Fibroblast of lung (primary cell): Measurements from ENCODE around the gene DMRTC1B. TPM values are rescaled to one million over a fixed set of nuclear protein-coding genes. Genes with fewer than 3 reads are reported as not detected.
"Not testable (repeated sequence)": the region's sequence is repeated elsewhere in the genome, so short reads cannot be mapped to it uniquely, and the experiment has no call there.

Experiments used
- DNase-seq, 2 donors: peaks; one replicate each; pipeline versions ENCODE4 v3.0.0 to v3.0.0-alpha.2; 2010; ENCODE audit warnings: low read depth in 2 of 2
- H2AFZ ChIP-seq: 2 replicates; pipeline ENCODE4 v1.5.1; 2012; ENCODE audit warnings: low read length, control low read depth, inconsistent platforms
- H3K27ac ChIP-seq: 2 replicates; pipeline ENCODE4 v1.5.1; 2011; ENCODE audit warnings: low read length, control low read depth; ENCODE audit not compliant: insufficient read depth
- H3K27me3 ChIP-seq: 2 replicates; pipeline ENCODE4 v1.5.1; 2011; ENCODE audit warnings: mild to moderate bottlenecking, low read length; ENCODE audit not compliant: control insufficient read depth, insufficient read depth
- H3K36me3 ChIP-seq: 2 replicates; pipeline ENCODE4 v1.5.1; 2011; ENCODE audit warnings: low read length; ENCODE audit not compliant: control insufficient read depth, insufficient read depth
- H3K4me1 ChIP-seq: 2 replicates; pipeline ENCODE4 v1.5.1; 2011; ENCODE audit warnings: low read length; ENCODE audit not compliant: control insufficient read depth, insufficient read depth; ENCODE audit errors: extremely low read depth
- H3K4me2 ChIP-seq: 2 replicates; pipeline ENCODE4 v1.5.1; 2011; ENCODE audit warnings: low read length, control low read depth; ENCODE audit not compliant: insufficient read depth; ENCODE audit errors: extremely low read depth
- H3K4me3 ChIP-seq, 4 experiments: fragments of 200-600 bp in 1 of 4; sonication (generic) in 1 of 4; replicated peaks in 1 of 4; 2 replicates each; pipeline ENCODE4 v1.5.1; 2011 to 2016; ENCODE audit warnings: low read length in 4 of 4, low read depth in 3 of 4, mild to moderate bottlenecking in 3 of 4, control low read depth in 2 of 4, inconsistent platforms in 1 of 4, mixed read lengths in 1 of 4; ENCODE audit not compliant: insufficient read depth in 1 of 4; ENCODE audit errors: control extremely low read depth in 1 of 4
- H3K79me2 ChIP-seq: 2 replicates; pipeline ENCODE4 v1.5.1; 2012; ENCODE audit warnings: mild to moderate bottlenecking, low read length, inconsistent platforms; ENCODE audit not compliant: control insufficient read depth, insufficient read depth
- H3K9ac ChIP-seq: 2 replicates; pipeline ENCODE4 v1.5.1; 2011; ENCODE audit warnings: mild to moderate bottlenecking, low read length, control low read depth; ENCODE audit not compliant: insufficient read depth
- H3K9me3 ChIP-seq: 2 replicates; pipeline ENCODE4 v1.5.1; 2012; ENCODE audit warnings: low read depth, low read length; ENCODE audit not compliant: control insufficient read depth, insufficient read depth
- H4K20me1 ChIP-seq: 2 replicates; pipeline ENCODE4 v1.5.1; 2011; ENCODE audit warnings: low read length; ENCODE audit not compliant: control insufficient read depth, insufficient read depth; ENCODE audit errors: extremely low read depth
- polyA plus RNA-seq, 2 donors: library from polyadenylated mRNA; depleted of rRNA in 1 of 2; stranded (reverse) in 1 of 2; unstranded in 1 of 2; fragments of >200 nt; gene quantifications; 2 replicates each; pipeline ENCODE4 v1.2.1, GENCODE V29; 2011 to 2012; ENCODE audit warnings: missing spikeins in 1 of 2
- total RNA-seq: library from RNA; depleted of rRNA; stranded (reverse); fragments of >200 nt; gene quantifications from 2 replicates; pipeline ENCODE4 v1.2.1, GENCODE V29; 2014

The DMRTC1B gene
- total and polyA plus RNA-seq, 2 donors (not counting 1 experiment from before 2014, with no cell fraction given): not detected

GRCh38 chrX:72788142-72788541 lies 11.5 kb downstream of the DMRTC1B start:
- not testable (repeated sequence) for H3K27ac ChIP-seq, H3K4me2 ChIP-seq, H4K20me1 ChIP-seq, H3K79me2 ChIP-seq, H3K4me1 ChIP-seq, DNase-seq, H2AFZ ChIP-seq, H3K9me3 ChIP-seq, H3K27me3 ChIP-seq, H3K4me3 ChIP-seq, H3K9ac ChIP-seq, H3K36me3 ChIP-seq

GRCh38 chrX:72790390-72790789 lies 13.7 kb downstream of the DMRTC1B start:
- H3K36me3 ChIP-seq, H3K4me1 ChIP-seq, H3K4me2 ChIP-seq, H3K9ac ChIP-seq, H2AFZ ChIP-seq, H3K4me3 ChIP-seq, H3K79me2 ChIP-seq, H4K20me1 ChIP-seq, H3K27ac ChIP-seq, H3K9me3 ChIP-seq, DNase-seq, H3K27me3 ChIP-seq: not testable (repeated sequence)

- H3K27me3 ChIP-seq, H3K79me2 ChIP-seq, DNase-seq, H2AFZ ChIP-seq, H4K20me1 ChIP-seq, H3K9me3 ChIP-seq, H3K4me2 ChIP-seq, H3K4me3 ChIP-seq, H3K27ac ChIP-seq, H3K9ac ChIP-seq, H3K4me1 ChIP-seq, H3K36me3 ChIP-seq: not testable (repeated sequence)
Observed at GRCh38 chrX:72808110-72808509, 31.4 kb downstream of the DMRTC1B start, which contains the start of gene FAM236D. FAM236D (minus strand) TSS chrX:72808210; CDS start chrX:72808110, 100 bp downstream.

- H3K79me2 ChIP-seq, H3K36me3 ChIP-seq, H3K4me2 ChIP-seq: not testable (repeated sequence)
Observed at GRCh38 chrX:72830701-72831100, 54.0 kb downstream of the DMRTC1B start.

GRCh38 chrX:72837532-72837931 lies 60.8 kb downstream of the DMRTC1B start:
- DNase-seq, H3K27ac ChIP-seq, H2AFZ ChIP-seq, H3K4me2 ChIP-seq, H4K20me1 ChIP-seq, H3K9me3 ChIP-seq, H3K79me2 ChIP-seq, H3K4me3 ChIP-seq, H3K27me3 ChIP-seq, H3K4me1 ChIP-seq, H3K9ac ChIP-seq, H3K36me3 ChIP-seq: not testable (repeated sequence)

More at GRCh38 chrX:72830701-72831100, 54.0 kb downstream of the DMRTC1B start:
- H2AFZ ChIP-seq, H3K9me3 ChIP-seq, DNase-seq, H3K4me1 ChIP-seq, H3K9ac ChIP-seq, H4K20me1 ChIP-seq, H3K27ac ChIP-seq, H3K4me3 ChIP-seq, H3K27me3 ChIP-seq: not testable (repeated sequence)

- not testable (repeated sequence) for H3K9ac ChIP-seq, H4K20me1 ChIP-seq, H3K27me3 ChIP-seq, H3K36me3 ChIP-seq, H2AFZ ChIP-seq, DNase-seq, H3K79me2 ChIP-seq, H3K4me1 ChIP-seq, H3K9me3 ChIP-seq, H3K4me3 ChIP-seq, H3K27ac ChIP-seq, H3K4me2 ChIP-seq
Observed at GRCh38 chrX:72882898-72883297, 106.2 kb downstream of the DMRTC1B start.

GRCh38 chrX:72889740-72890139 lies 113.0 kb downstream of the DMRTC1B start:
- H2AFZ ChIP-seq, H3K9me3 ChIP-seq, H3K36me3 ChIP-seq, H4K20me1 ChIP-seq, H3K4me3 ChIP-seq, H3K27ac ChIP-seq, H3K4me1 ChIP-seq, H3K27me3 ChIP-seq, DNase-seq, H3K9ac ChIP-seq, H3K79me2 ChIP-seq, H3K4me2 ChIP-seq: not testable (repeated sequence)
